ENCODE results near the gene TNK2.
A peak's percentile ranks its signal among the peaks of the same experiment; 100 is the strongest.
"Not testable (repeated sequence)": the region's sequence is repeated elsewhere in the genome, so short reads cannot be mapped to it uniquely, and the experiment has no call there.

The TNK2 gene

DNA sequence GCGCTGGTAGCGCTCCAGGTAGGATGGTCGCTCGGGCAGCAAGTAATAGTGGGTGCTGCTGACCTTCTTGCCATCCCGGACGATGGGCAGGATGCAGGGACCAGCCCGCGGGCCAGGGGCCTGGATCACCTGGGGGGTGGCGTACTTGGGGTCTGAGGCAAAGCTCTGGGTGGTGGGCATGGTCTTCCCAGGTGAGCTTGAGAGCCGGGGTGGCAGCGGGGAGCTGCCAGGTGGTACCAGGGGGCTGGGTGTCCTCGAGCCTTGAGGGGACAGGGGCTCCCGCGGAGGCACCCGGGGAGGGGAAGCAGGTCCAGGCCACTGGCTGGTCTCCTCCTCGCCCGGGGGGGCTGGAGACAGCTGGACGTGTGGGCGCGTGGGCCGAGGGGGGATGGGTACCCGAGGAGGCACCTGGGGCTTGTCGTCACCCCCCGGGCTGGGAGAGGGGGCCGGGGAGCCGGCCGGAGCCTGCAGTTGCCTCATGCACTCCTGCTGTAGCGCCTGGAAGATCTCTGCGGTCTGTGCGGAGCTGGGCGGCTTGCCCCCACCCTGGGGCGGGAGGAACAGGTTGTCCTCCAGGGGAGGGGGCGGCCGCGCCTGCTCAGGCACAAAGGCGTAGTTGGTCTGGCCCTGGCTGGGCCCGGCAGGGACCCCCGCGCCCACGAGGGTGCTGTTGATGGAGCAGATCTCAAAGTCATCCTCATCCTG is 40.6 kb downstream of the TNK2 start:
- no peak for DNase-seq

- no peak for DNase-seq
Observed at GRCh38 chr3:195866686-195867511, 41.5 kb downstream of the TNK2 start.

DNA sequence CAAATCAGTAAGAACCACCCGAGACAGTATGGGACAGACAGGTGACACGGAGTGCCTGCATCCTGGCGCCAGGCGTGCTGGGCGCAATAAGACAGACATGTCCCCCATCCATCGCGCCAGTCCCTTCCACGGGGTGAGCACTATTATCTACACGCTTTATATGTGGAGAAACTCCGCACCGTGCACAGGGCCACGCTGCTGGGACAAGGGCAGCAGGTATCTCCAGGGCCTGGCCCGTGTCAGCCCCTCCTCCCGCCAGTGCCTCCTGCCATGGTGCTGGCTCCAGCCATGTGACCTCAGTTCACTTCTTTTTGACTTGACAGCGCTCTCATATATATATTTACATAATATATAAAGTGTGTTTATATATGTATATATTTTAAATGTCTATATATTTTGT is 42.6 kb downstream of the TNK2 start:
- no peak for DNase-seq

DNA sequence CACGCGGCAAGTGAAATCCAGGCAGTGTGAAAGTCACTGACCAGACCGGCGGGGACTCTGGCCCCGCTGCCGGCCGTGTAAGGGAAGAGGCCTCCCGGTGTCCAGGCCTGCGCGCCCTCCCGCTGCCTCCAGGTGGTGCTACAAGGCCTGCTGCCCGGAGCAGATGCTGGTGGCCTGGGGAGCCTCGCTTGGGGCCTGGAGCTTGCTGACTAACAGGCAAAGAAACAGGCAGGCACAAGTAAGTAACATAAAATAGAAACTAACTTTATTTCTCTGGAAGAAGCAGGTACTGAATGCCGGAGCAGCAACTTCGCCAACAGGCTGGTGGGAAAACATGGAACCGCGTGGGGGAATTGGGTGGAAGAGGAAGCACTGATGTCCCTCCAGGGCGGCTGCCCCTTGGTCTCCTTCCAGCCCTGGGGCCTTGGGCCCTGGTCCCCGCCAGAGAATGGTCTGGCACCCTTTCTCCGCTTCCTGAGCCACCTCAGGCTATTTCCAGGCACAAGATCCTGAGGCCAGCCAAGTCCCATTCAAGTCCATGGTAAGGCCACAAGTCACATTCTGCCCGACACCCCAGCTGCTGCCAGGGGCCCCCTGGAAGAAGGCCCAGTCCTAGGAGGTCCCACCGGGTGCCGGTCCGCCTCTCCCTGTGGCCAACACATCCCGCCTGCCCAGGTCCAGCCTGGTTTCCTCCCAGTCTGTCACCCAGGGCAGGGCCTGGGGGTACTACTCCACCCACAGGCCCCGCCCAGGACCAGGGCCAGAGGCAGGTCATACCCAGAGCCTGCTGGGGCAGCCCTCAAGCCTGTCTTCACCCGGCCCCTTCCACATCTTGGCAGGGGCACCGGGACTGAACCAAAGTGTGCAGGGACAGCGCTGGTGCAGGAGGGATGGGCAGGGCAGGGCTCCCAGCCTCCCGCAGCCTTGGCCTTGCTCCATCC is 45.0 kb downstream of the TNK2 start:
- DNase-seq, result no peak

DNA sequence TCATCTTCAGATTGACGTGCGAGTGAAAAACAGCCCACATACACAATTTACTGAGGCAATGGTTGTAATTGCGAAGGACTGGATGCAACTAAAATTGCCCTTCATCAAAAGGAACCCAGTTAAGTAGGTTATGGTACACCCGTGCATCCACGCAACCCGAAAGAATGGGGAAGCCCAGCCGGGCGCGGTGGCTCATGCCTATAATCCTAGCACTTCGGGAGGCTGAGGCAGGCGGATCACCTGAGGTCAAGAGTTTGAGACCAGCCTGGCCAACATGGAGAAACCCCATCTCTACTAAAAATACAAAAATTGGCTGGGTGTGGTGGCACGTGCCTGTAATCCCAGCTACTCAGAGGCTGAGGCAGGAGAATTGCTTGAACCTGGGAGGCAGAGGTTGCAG is 46.0 kb downstream of the TNK2 start:
- DNase-seq, result not testable (repeated sequence)

DNA sequence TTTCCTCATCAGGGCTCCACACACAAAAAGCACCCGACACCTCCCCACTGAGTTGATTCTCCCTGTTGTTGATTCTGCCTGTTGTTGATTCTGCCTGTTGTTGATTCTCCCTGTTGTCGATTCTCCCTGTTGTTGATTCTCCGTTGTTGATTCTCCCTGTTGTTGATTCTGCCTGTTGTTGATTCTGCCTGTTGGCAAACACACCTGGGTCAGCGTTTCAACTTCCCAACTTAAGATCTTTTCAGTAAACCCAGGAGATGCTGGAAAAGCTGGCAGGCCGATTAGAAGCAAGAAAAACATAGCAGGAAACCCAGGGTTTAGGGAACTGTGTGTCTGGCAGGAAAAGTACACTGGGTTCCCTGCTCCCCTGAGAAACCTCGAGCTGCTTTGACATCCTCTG is 47.9 kb downstream of the TNK2 start:
- peak in 1 of 2 experiments; percentile 53 for DNase-seq

DNA sequence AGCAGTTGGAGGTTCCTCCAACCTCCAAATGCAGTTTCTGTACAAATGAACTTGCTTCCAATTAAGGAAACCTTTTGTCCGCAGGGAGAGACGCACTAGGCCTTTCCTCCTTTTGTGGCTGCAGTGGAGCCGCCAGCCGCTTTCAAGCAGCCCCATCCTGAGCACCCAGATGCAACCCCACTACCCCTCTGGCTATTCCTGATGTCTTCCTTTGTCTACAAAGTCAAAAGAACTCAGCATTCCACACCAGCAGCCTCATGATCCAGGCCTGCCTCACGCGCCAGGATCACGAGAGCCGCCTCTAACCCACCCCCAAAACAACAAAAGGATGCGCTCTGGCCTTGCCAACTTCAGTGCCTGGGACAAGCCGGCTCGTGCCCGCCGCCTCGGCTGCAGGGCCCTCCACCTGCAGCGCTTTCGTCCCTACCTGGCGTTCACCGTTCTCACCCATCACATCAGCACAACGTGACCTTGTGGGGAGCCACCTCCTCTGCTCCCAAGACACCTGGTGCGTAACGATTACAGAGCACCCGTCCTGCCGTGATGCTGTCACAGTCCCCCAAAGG is 48.4 kb downstream of the TNK2 start:
- DNase-seq, result no peak

DNA sequence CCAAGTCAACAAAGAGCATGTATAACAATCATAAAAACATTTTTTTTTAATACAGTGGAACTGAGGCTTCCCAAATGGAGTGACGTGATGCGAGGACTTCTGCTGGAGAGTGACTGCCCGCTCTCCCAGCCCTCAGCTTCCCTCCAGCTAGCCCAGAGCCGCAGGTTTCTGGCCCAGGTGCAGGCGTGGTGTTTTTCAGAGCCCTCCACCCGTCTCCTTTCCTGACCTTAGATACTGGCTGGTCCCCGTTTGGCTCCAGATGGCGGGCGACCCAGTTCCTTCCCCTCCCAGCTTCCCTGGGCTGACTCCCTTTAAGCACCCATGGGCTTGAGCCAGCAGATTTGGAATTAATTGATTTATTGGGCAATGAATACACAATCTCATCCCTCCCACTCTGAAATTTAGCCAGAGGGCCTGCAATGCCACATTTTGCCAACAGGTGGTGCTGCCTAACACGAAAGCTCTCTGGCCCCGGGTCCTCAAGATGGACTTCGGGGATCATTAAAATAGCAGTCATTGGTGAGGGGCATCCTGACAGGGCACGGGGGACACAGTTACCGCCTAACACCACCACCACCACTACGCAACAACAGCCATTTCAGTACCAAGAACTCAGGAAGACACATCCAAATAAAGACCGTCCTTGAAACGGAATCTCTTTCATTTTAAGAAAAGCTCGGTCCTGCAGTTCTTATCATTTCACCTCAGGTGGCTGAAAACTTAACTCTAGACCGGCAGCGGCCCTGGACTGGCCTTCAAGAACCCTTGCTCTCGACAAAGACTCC is 49.1 kb downstream of the TNK2 start:
- peak; percentile 55 to 56 for DNase-seq

- DNase-seq, result no peak
Observed at GRCh38 chr3:195856410-195857084, 51.8 kb downstream of the TNK2 start.

GRCh38 chr3:195855471-195856409 is 52.6 kb downstream of the TNK2 start:
- no peak for DNase-seq

DNA sequence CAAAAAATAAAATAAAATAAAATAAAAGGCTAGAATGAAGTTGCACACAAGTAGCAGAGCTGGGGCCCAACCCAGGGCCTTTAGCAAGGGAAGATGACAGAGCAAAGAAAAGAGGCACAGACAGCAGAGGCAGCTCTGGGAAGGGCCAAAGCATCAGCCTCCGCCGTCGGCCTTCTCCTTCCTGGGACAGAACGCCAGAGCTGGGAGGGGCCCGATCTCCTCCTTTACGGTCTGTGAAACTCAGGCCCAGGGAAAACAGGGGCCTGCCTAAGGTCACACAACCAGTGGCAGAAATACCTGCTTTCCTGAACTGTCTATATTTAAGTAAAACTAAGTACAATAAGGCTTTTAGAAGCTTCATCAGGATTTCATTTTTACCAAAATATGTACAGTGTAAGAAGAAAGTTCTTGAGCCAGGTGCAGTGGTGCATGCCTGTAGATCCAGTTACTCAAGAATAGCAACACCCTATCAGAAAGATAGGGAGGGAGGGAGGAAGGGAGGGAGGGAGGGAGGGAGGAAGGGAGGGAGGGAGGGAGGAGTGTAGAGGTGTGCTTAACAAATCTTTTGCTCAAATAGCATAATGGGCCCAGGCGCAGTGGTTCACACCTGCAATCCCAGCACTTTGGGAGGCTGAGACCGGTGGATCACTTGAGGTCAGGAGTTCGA is 53.6 kb downstream of the TNK2 start:
- DNase-seq, result no peak

DNA sequence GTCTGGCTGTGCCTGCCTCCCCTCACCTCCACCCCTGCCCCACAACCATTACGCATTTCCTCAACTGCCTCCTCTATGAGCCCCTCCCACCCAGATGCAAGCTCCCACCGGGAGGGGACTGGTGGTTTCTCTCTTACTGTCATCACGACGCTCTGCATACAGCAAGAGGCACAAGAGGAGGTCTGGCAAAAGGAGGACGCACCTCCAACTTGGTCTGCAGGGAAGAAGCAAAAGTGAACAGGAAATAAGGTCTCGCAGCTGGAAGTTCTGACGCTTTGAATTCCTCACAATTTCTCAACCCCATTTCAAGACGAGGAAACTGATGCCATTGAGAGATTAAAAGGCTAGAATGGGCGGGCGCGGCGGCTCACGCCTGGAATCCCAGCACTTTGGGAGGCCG is 54.4 kb downstream of the TNK2 start:
- DNase-seq, result no peak

DNA sequence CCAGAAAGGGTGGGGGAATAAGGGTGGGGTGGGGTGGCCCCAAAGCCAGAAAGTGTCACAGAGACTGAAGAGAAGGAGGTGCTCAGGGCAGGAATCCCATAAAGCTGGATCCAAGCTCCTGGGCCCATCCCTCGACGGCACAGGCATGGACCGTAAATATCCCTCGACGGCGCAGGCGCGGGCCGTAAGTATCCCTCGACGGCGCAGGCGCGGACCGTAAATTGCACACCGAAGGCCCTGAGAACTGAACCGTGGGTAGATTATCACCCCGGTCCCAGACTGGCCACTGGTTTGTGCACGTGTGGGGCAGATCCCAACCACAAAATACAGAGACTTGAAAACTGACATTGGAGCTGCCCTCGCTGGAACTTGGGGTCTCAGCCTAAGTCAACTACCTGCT is 55.3 kb downstream of the TNK2 start:
- no peak for DNase-seq

DNA sequence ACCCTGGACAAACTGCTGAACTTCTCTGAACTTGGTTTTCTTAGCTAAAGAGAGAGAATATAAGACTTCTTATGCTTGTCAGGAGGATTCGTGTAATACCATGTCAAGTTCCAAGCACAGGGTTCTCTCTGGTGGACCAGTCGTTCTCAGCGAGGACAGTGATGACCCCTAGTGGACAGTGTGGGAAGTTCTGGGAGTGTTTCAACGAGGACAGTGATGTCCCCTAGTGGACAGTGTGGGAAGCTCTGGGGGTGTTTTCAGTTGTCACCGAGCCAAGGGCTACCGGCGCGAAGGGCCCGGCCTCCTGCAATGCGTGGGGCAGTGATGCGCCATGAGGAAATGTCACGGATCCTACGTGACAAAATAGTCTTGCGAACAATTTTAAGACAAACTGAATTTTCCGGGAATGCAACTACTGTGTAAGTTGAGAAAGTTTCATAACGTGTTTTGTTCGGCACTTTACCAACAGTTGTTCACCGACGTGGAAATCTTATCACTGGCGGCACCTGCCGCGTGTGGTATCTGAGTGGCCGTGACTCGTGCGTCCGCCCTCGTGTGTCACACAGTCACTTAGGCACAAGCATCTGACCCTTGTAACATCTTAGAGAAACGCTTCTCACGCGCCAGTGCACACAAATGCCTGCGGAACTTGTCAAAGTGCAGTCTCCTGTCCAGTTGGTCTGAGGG is 57.4 kb downstream of the TNK2 start:
- peak; percentile 71 to 87 for DNase-seq

DNA sequence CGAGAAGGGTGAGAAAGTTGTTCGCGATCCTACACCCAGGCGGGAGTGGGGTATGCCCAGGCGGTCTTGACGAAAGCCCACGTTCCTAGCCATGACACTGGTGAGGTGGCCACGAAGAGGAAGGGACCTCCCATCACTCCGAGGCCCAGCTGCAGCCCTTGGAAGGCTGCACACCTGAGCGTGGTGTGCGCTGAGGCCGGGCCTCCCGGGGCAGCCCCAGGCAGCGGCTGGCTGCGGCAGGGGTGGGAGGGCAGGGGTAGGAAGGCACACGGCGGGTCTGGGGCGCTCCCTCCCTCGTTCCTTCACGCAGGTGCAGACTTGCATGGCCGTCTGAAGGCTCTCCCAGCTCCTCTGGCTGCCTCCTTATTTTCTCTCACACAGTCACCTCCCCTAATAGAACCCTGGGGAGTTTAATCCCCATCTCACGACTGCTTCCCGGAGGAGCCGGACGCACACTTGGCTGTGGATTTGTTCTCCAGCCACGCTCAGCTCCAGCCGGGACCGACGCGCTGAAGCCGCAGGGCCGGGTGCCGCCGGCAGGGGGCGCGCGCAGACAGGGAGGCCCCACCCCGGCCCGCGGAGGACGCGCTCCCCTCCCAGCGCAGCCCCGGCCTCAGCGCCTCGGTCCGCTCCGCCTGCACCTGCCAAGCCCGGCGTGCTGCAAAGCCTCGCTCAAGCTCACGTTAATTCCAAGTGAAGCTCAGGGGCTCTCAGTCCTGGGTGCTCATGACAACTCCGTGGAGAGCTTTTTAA is 58.9 kb downstream of the TNK2 start:
- DNase-seq, result no peak

GRCh38 chr3:195847055-195847950 is 61.0 kb downstream of the TNK2 start:
- no peak for DNase-seq

GRCh38 chr3:195845483-195845882 is 62.9 kb downstream of the TNK2 start:
- DNase-seq, result no peak
